Lower leg skin (tissue), 4 donors: ENCODE measurements around the gene FLT1. TPM values are rescaled to one million over a fixed set of nuclear protein-coding genes. Genes with fewer than 3 reads are reported as not detected.

Experiments
- DNase-seq, 2 donors: peaks; one replicate each; pipeline ENCODE4 v3.0.0-alpha.2; 2019; ENCODE audit warnings: low spot score in 2 of 2
- H3K4me3 ChIP-seq: fragments of 200-600 bp; sonication (generic); 2 replicates; pipeline ENCODE4 v1.5.1; 2017; ENCODE audit warnings: mild to moderate bottlenecking, low read depth; ENCODE audit not compliant: poor library complexity, severe bottlenecking
- CTCF ChIP-seq, 3 donors: fragments of 450-650 bp; IDR thresholded peaks; one replicate each; pipeline ENCODE4 v1.5.1; 2016; ENCODE audit warnings: antibody characterized with exemption in 3 of 3, mild to moderate bottlenecking in 3 of 3, moderate library complexity in 2 of 3
- POLR2A ChIP-seq, 2 donors: fragments of 450-650 bp; IDR thresholded peaks; one replicate each; pipeline ENCODE4 v1.6.1; 2016 to 2017; ENCODE audit warnings: antibody characterized with exemption in 2 of 2, mild to moderate bottlenecking in 1 of 2, moderate library complexity in 1 of 2
- WGBS, 2 donors: methylation state at CpG; one replicate each; pipeline ENCODE4 v1.1.5; 2018; 5-methylcytosine and 5-hydroxymethylcytosine counted together
- intact Hi-C: fragments of 100-400 bp; cut with DNase I; formaldehyde crosslinking; loops from one replicate; pipeline ENCODE4 v1.15.0; 2023; ENCODE audit warnings: low total_unique reads
- total RNA-seq, 4 donors: library from RNA; depleted of rRNA; stranded (reverse); fragments of >200 nt; gene quantifications; one replicate each; pipeline ENCODE4 v1.1.0, GENCODE V29; 2016

Gene FLT1
- total RNA-seq, 4 donors from 2014 or later = 5.3 to 16.3 (median 9.7) TPM

DNA sequence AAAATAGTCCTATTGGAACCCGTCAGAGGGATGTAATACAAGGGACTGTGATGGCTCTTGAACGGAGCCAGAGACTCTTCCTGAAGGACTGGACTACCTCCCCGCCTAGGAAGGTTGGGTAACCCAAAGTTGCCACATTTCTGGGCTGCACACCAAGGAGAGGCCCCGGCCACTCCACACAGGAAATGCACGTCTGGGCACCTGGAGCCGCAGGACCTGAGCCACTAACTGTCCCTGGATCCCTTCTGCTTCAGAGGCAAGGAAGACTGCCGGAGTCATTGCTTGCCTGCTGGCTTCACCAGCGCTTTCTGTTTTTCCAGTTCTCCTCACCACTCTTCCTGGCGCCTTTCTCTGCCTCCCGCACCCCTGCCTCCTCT is 1.2 kb upstream of the FLT1 start:
- 39 to 56% methylated on average over 10 of the region's 10 CpGs for WGBS, 2 donors
- TF ChIP-seq CTCF (IDR thresholded peaks at IDR 0.05) (no peak), POLR2A (IDR thresholded peaks at IDR 0.05) (no peak)
- H3K4me3 ChIP-seq = no peak overlapping the region
- no peak for DNase-seq
- intact Hi-C loops = no loop called here

DNA sequence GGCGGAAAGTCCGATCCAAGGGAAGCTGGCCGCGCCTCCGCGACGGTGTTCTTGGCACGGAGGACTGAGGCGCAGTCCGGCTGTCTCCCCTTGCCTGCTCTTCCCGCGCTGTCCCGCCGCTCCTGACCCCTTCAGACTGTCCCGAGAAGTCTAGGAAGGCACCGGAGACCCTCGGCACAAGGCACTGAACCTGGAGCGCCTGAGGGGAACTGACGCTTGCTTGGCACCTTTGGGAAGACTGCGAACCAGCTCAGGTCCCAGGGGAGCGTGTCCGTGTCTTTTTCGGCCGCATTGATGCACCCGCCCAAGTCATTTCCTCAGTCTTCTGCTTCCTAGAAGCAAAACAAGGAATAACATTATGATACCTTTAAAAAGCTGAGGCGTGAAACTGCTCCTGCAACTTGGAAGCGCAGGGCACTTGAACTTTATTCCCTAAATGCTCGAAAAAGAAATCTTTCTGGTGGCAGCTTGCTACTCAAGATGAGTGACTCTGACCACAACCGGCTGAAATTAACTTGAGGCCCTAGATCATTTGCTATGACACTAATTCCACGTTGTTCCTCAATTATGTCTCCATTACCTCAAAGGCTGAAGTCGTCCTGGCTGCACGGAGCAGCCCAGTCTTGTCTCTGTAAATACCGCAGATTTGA is 735 bp upstream of the FLT1 start:
- intact Hi-C loops = no loop called here

GRCh38 chr13:28494504-28494777 is 487 bp downstream of the FLT1 start:
- no peak for DNase-seq
- 1% methylated on average over 13 of the region's 30 CpGs; no CpG with 5 or more reads in 1 of the 2 donors for WGBS, 2 donors
- intact Hi-C loops = no loop called here
- no peak for TF ChIP-seq CTCF (IDR thresholded peaks at IDR 0.05)
- TF ChIP-seq POLR2A (IDR thresholded peaks at IDR 0.05) = no peak
- peak overlapping the region; percentile 33 for H3K4me3 ChIP-seq

More for the DNA sequence above, 735 bp upstream of the FLT1 start:
- peak in 1 of 2 donors; percentile 87 for DNase-seq
- no peak overlapping the region for H3K4me3 ChIP-seq
- TF ChIP-seq POLR2A (IDR thresholded peaks at IDR 0.05) (no peak), CTCF (IDR thresholded peaks at IDR 0.05) (no peak)
- WGBS, 2 donors = 12 to 13% methylated on average over 17 to 33 of the region's 33 CpGs

DNA sequence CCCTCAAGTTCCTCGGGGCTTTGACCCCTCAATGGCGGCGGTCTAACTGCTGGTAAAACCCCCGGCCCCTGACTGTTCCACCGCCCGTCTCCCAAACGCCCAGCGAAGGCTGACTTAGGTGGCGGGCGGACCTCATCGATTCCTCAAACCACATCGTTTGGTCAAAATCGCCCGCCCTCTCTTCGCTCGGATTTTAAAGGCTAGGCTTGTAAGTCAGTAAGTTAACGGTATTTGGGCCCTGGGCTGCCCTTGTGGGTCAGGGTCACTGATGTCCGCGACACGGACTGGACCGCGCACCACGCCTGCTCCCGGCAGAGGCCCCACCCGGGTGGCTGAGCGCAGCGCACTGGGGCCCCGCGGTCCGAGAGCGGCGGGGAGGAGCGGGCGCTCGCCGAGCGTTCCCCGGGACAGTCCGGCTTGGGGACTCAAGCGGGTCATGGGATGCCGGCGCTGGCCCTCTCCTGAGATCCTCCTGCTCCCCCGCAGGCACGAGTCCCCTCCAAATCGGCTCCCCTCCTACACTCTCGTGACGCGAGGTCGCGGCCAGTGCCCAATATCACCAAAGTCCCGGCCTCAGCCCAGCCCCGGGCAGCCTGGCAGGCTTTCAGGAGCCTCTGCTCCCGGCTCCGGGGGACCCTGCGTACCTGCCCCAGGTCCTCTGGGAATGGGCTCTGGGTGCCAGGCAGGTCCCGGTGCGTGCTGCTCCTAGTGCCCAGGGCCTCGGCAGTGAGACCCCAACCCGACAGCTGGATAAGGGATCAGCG is 1.0 kb downstream of the FLT1 start:
- no peak for TF ChIP-seq CTCF (IDR thresholded peaks at IDR 0.05)
- no peak for TF ChIP-seq POLR2A (IDR thresholded peaks at IDR 0.05)
- intact Hi-C loops = no loop called here
- no peak for DNase-seq
- WGBS, 2 donors = 2 to 4% methylated on average over 21 to 55 of the region's 60 CpGs
- peak overlapping the region; percentile 33 for H3K4me3 ChIP-seq

DNA sequence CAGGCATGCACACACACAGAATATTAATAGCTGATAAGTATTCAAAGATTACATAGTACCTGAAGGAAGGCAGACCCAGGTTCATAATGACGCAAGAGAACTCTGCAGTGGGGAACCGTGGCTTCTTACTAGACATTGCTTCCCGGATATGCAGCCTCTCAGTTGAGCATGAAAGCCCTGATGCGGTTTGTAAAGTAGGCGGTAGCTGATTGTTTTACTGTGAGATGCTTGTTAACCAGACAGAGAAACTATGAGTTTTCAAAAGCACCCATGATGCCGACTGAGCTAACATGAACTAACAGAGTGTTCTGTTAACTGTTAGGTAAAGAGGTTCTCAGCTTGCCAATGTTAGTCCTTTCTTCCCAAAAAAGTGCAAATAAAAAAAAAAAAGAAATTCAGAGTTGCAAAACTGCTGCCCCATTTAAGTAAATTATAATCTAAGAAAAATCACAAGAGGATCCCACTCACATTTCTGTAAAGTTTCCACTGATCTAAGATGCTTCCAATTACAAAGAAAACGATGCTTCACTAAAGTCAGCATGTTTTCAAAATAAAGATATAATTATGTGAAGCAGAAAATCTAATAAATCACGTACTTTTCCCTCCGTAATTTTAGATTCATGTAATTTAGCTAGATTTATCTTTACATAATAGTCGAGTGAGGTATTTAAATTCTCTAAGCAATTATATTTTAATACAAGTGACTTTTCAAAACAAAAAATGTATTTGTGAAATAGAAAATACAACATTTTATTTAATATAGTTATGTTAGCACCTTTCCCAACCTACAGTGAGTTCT is 2.2 kb downstream of the FLT1 start:
- TF ChIP-seq POLR2A (IDR thresholded peaks at IDR 0.05) (no peak), CTCF (IDR thresholded peaks at IDR 0.05) (no peak)
- H3K4me3 ChIP-seq = no peak overlapping the region
- intact Hi-C loops = no loop called here
- WGBS, 2 donors = 53 to 67% methylated on average over 10 of the region's 10 CpGs
- no peak for DNase-seq
